HCT116 (cell line): Measurements from ENCODE around the gene CFDP1. TPM values are rescaled to one million over a fixed set of nuclear protein-coding genes. Genes with fewer than 3 reads are reported as not detected.

Experiments
- ATAC-seq: fragments of 200-7000 bp; cut with Tn5 transposase; 2 replicates; pipeline ENCODE4 v1.9.1; 2020; ENCODE audit warnings: mild to moderate bottlenecking, moderate library complexity
- BruUV-seq: library from RNA; stranded (reverse); fragments of 400-500 nt; replicated peaks from 2 replicates; lab custom pipeline; 2021; lab: Mats Ljungman, UMichigan
- CTCF ChIA-PET: fragments of 300-600 bp; sonication (Branson Sonifier 250); formaldehyde crosslinking; loops from one replicate; lab custom pipeline; 2021; ENCODE audit warnings: antibody characterized with exemption; lab: Charles Lee
- POLR2A ChIA-PET: fragments of 300-600, 350-600 bp; sonication (Branson Sonifier 250); formaldehyde crosslinking; loops from one replicate; lab custom pipeline; 2021; ENCODE audit warnings: antibody characterized with exemption; lab: Charles Lee
- RAD21 ChIA-PET, 2 experiments: fragments of 300-600 bp; sonication (Branson Sonifier 250); formaldehyde crosslinking; loops; one replicate each; lab custom pipeline; 2023; ENCODE audit warnings: low total read pairs in 2 of 2; ENCODE audit not compliant: uncharacterized antibody in 2 of 2, unreplicated experiment in 2 of 2, low non-redundant PET in 1 of 2; lab: Charles Lee
- DNase-seq: peaks from one replicate; pipeline ENCODE4 v3.0.0-alpha.2; 2010; ENCODE audit warnings: low read depth, low spot score
- H2AFZ ChIP-seq: fragments of 200-600 bp; shearing (Covaris generic), sonication (generic); 2 replicates; pipeline ENCODE4 v1.6.1; 2017; ENCODE audit warnings: low read depth, mixed run types, mixed read lengths, antibody characterized with exemption, low read length; ENCODE audit not compliant: poor library complexity, severe bottlenecking
- H3K27ac ChIP-seq: 2 replicates; pipeline ENCODE4 v1.5.1; 2012; ENCODE audit warnings: low read depth, low read length
- H3K27me3 ChIP-seq: fragments of 200-600 bp; sonication (generic); 2 replicates; pipeline ENCODE4 v1.6.1; 2016; ENCODE audit warnings: mixed run types, low read length, mixed read lengths; ENCODE audit not compliant: insufficient read depth
- H3K36me3 ChIP-seq, 2 experiments: fragments of 200-500 bp in 1 of 2; fragments of 200-600 bp in 1 of 2; sonication (Bioruptor generic) in 1 of 2; sonication (generic) in 1 of 2; 2 replicates each; pipeline versions ENCODE4 v1.5.1 to v1.6.1; 2014 to 2016; ENCODE audit warnings: low read length in 2 of 2, inconsistent platforms in 1 of 2, mixed read lengths in 1 of 2, mixed run types in 1 of 2; ENCODE audit not compliant: insufficient read depth in 2 of 2, control insufficient read depth in 1 of 2
- H3K4me1 ChIP-seq, 2 experiments: fragments of 200-600 bp in 1 of 2; sonication (generic) in 1 of 2; 2 replicates each; pipeline versions ENCODE4 v1.5.1 to v1.6.1; 2012 to 2017; ENCODE audit warnings: low read length in 2 of 2, inconsistent platforms in 1 of 2, mild to moderate bottlenecking in 1 of 2, mixed read lengths in 1 of 2, mixed run types in 1 of 2, moderate library complexity in 1 of 2; ENCODE audit not compliant: insufficient read depth in 2 of 2, control insufficient read depth in 1 of 2
- H3K4me2 ChIP-seq: fragments of 200-600 bp; sonication (generic); 2 replicates; pipeline ENCODE4 v1.6.1; 2017; ENCODE audit warnings: mixed run types, low read length, mixed read lengths
- H3K4me3 ChIP-seq, 2 experiments: fragments of 200-600 bp in 1 of 2; sonication (generic) in 1 of 2; replicated peaks in 1 of 2; 2 replicates each; pipeline ENCODE4 v1.5.1; 2011 to 2016; ENCODE audit warnings: low read length in 2 of 2, control low read depth in 1 of 2, low read depth in 1 of 2, mild to moderate bottlenecking in 1 of 2, mixed read lengths in 1 of 2, mixed run types in 1 of 2
- H3K79me2 ChIP-seq: fragments of 200-600 bp; sonication (generic); 2 replicates; pipeline ENCODE4 v1.6.1; 2017; ENCODE audit warnings: mild to moderate bottlenecking, mixed run types, low read length, moderate library complexity, mixed read lengths; ENCODE audit not compliant: insufficient read depth
- H3K9ac ChIP-seq: fragments of 200-600 bp; sonication (generic); 2 replicates; pipeline ENCODE4 v1.6.1; 2016; ENCODE audit warnings: low read length, mixed read lengths
- H3K9me2 ChIP-seq: fragments of 200-600 bp; sonication (generic), shearing (Covaris generic); 2 replicates; pipeline ENCODE4 v1.6.1; 2017; ENCODE audit warnings: mixed run types, mild to moderate bottlenecking, moderate library complexity; ENCODE audit not compliant: insufficient read depth
- H3K9me3 ChIP-seq, 2 experiments: fragments of 200-500 bp in 1 of 2; fragments of 200-600 bp in 1 of 2; sonication (Bioruptor generic) in 1 of 2; sonication (generic) in 1 of 2; 2 replicates each; pipeline ENCODE4 v1.6.1; 2014 to 2017; ENCODE audit warnings: low read length in 2 of 2, mixed read lengths in 2 of 2, inconsistent platforms in 1 of 2, low read depth in 1 of 2, mild to moderate bottlenecking in 1 of 2, mixed run types in 1 of 2, moderate library complexity in 1 of 2; ENCODE audit not compliant: control insufficient read depth in 1 of 2, insufficient read depth in 1 of 2
- H4K20me1 ChIP-seq: fragments of 200-600 bp; sonication (generic), shearing (Covaris generic); 2 replicates; pipeline ENCODE4 v1.6.1; 2017; ENCODE audit warnings: mixed run types, mild to moderate bottlenecking, moderate library complexity; ENCODE audit not compliant: insufficient read depth
- ATF3 ChIP-seq: IDR thresholded peaks from 2 replicates; pipeline ENCODE4 v1.6.1; 2012
- EGR1 ChIP-seq: IDR thresholded peaks from 2 replicates; pipeline ENCODE4 v1.6.1; 2012; ENCODE audit warnings: low read depth
- ELF1 ChIP-seq: IDR thresholded peaks from 2 replicates; pipeline ENCODE4 v1.6.1; 2012; ENCODE audit warnings: low read depth, borderline replicate concordance
- EZH2phosphoT487 ChIP-seq: fragments of 200-600 bp; IDR thresholded peaks from 2 replicates; pipeline ENCODE4 v1.6.1; 2018; ENCODE audit warnings: antibody characterized with exemption, borderline replicate concordance
- FOSL1 ChIP-seq: IDR thresholded peaks from 2 replicates; pipeline ENCODE4 v1.6.1; 2012; ENCODE audit warnings: low read depth
- JUND ChIP-seq: IDR thresholded peaks from 2 replicates; pipeline ENCODE4 v1.6.1; 2012
- MAX ChIP-seq: IDR thresholded peaks from 2 replicates; pipeline ENCODE4 v1.6.1; 2012
- POLR2A ChIP-seq: IDR thresholded peaks from 2 replicates; pipeline ENCODE4 v1.7.0; 2011; ENCODE audit warnings: borderline replicate concordance; ENCODE audit not compliant: insufficient read depth, insufficient read length; ENCODE audit errors: extremely low read depth
- POLR2AphosphoS5 ChIP-seq: IDR thresholded peaks from 2 replicates; pipeline ENCODE4 v1.6.1; 2011; ENCODE audit warnings: mild to moderate bottlenecking, low read depth, low read length, moderate library complexity
- RAD21 ChIP-seq: IDR thresholded peaks from 2 replicates; pipeline ENCODE4 v1.6.1; 2012; ENCODE audit warnings: low read depth, mild to moderate bottlenecking
- SP1 ChIP-seq: IDR thresholded peaks from 2 replicates; pipeline ENCODE4 v1.6.1; 2012; ENCODE audit warnings: low read depth
- SRF ChIP-seq: IDR thresholded peaks from 2 replicates; pipeline ENCODE4 v1.6.1; 2012; ENCODE audit warnings: low read depth
- TCF7L2 ChIP-seq: IDR thresholded peaks from 2 replicates; pipeline ENCODE4 v1.7.0; 2011; ENCODE audit warnings: borderline replicate concordance, inconsistent platforms; ENCODE audit not compliant: insufficient read depth, insufficient read length; ENCODE audit errors: extremely low read depth
- YY1 ChIP-seq: IDR thresholded peaks from 2 replicates; pipeline ENCODE4 v1.6.1; 2011; ENCODE audit warnings: low read length, low read depth, moderate library complexity, mild to moderate bottlenecking; ENCODE audit not compliant: insufficient replicate concordance; ENCODE audit errors: extremely low read depth
- ZBTB33 ChIP-seq: IDR thresholded peaks from 2 replicates; pipeline ENCODE4 v1.6.1; 2011; ENCODE audit warnings: mild to moderate bottlenecking, low read length, moderate library complexity; ENCODE audit not compliant: insufficient replicate concordance; ENCODE audit errors: extremely low read depth
- intact Hi-C: fragments of 100-400 bp; cut with micrococcal nuclease; formaldehyde crosslinking; loops from 2 replicates; pipeline ENCODE4 v1.10.0; 2022
- total RNA-seq: library from RNA; stranded (reverse); gene quantifications from one replicate; pipeline ENCODE4 v1.2.1, GENCODE V29; 2021; ENCODE audit not compliant: unreplicated experiment

Gene CFDP1
- total RNA-seq, 1 experiment from 2014 or later: 45.3 TPM

GRCh38 chr16:75362846-75363245 lies 70.5 kb downstream of the CFDP1 start:
- H4K20me1 ChIP-seq: no peaks in the 10 kb centered on the region
- no peak overlapping the region for H3K27ac ChIP-seq
- H3K9ac ChIP-seq: no peak overlapping the region
- no peaks in the 10 kb centered on the region; the same call in 1 of the 2 replicates for H3K79me2 ChIP-seq
- no peaks in the 10 kb centered on the region for H3K4me1 ChIP-seq
- no peak overlapping the region for H3K4me3 ChIP-seq
- POLR2A ChIA-PET: no interaction called here
- intact Hi-C loops: no loop called here
- BruUV-seq: no TSS peak
- H3K9me2 ChIP-seq: no peaks in the 10 kb centered on the region
- H2AFZ ChIP-seq: no peak overlapping the region
- H3K36me3 ChIP-seq: no peaks in the 10 kb centered on the region
- DNase-seq (no peak), ATAC-seq (no peak)
- RAD21 ChIA-PET: no interaction called here
- no peak overlapping the region for H3K4me2 ChIP-seq
- H3K9me3 ChIP-seq: no peaks in the 10 kb centered on the region
- no peaks in the 10 kb centered on the region for H3K27me3 ChIP-seq
- no peak for TF ChIP-seq SRF
- no peak for TF ChIP-seq ELF1
- TF ChIP-seq JUND: no peak
- no peak for TF ChIP-seq EGR1
- TF ChIP-seq TCF7L2: no peak
- no peak for TF ChIP-seq YY1
- no peak for TF ChIP-seq POLR2A
- TF ChIP-seq POLR2AphosphoS5: no peak
- CTCF ChIA-PET: no interaction called here

- intact Hi-C loops: no loop called here
- Histone ChIP-seq H3K9ac (no peak overlapping the region), H4K20me1 (no peaks in the 10 kb centered on the region), H3K9me2 (no peaks in the 10 kb centered on the region), H2AFZ (no peak overlapping the region), H3K4me3 (no peak overlapping the region), H3K4me1 (no peaks in the 10 kb centered on the region), H3K4me2 (no peak overlapping the region), H3K36me3 (no peaks in the 10 kb centered on the region), H3K27ac (no peak overlapping the region), H3K9me3 (no peaks in the 10 kb centered on the region), H3K79me2 (no peaks in the 10 kb centered on the region; the same call in 1 of the 2 replicates), H3K27me3 (no peaks in the 10 kb centered on the region)
- ChIA-PET RAD21 (no interaction called here), CTCF (no interaction called here), POLR2A (no interaction called here)
- no peak for DNase-seq
- TF ChIP-seq SP1: no peak
- no peak for TF ChIP-seq SRF
- no peak for TF ChIP-seq ZBTB33
- no peak for TF ChIP-seq EZH2phosphoT487
- no peak for TF ChIP-seq RAD21
- TF ChIP-seq POLR2A: no peak
- TF ChIP-seq MAX: no peak
- no peak for TF ChIP-seq FOSL1
- no peak for TF ChIP-seq ATF3
- no peak for TF ChIP-seq EGR1
- TF ChIP-seq TCF7L2: no peak
- no peak for TF ChIP-seq YY1
- TF ChIP-seq JUND: no peak
- ATAC-seq: no peak
- no TSS peak for BruUV-seq
Measured at GRCh38 chr16:75361936-75362335, 71.4 kb downstream of the CFDP1 start.
